OCI-LY1 (cell line): ENCODE data around the gene LINC01488.

Experiments used
- H2AFZ ChIP-seq: fragments of 200-600 bp; sonication (generic), shearing (Covaris generic); 2 replicates; pipeline ENCODE4 v1.6.0; 2014; ENCODE audit warnings: antibody characterized with exemption, mild to moderate bottlenecking, low read length
- H3F3A ChIP-seq: fragments of 200-600 bp; sonication (generic), shearing (Covaris generic); 2 replicates; pipeline ENCODE4 v1.6.0; 2014; ENCODE audit warnings: mild to moderate bottlenecking, antibody characterized with exemption, low read length, moderate library complexity; ENCODE audit not compliant: insufficient read depth
- H3K27ac ChIP-seq: fragments of 200-600 bp; sonication (generic); 2 replicates; pipeline ENCODE4 v1.5.1; 2014; ENCODE audit warnings: low read length, mixed run types, mild to moderate bottlenecking, low read depth; ENCODE audit not compliant: poor library complexity, severe bottlenecking
- H3K27me3 ChIP-seq: fragments of 200-600 bp; sonication (generic); 2 replicates; pipeline ENCODE4 v1.6.0; 2014; ENCODE audit warnings: antibody characterized with exemption, mild to moderate bottlenecking, low read length, moderate library complexity; ENCODE audit not compliant: insufficient read depth
- H3K36me3 ChIP-seq: fragments of 200-600 bp; sonication (generic); 2 replicates; pipeline ENCODE4 v1.6.1; 2014; ENCODE audit warnings: mild to moderate bottlenecking, antibody characterized with exemption, low read length, moderate library complexity, mixed read lengths; ENCODE audit not compliant: insufficient read depth
- H3K4me1 ChIP-seq: fragments of 200-600 bp; sonication (generic); 2 replicates; pipeline ENCODE4 v1.5.1; 2014; ENCODE audit warnings: mild to moderate bottlenecking, low read length, moderate library complexity; ENCODE audit not compliant: insufficient read depth, severe bottlenecking
- H3K4me2 ChIP-seq: fragments of 200-600 bp; sonication (generic), shearing (Covaris generic); 2 replicates; pipeline ENCODE4 v1.6.1; 2014; ENCODE audit warnings: low read length
- H3K4me3 ChIP-seq: fragments of 200-600 bp; sonication (generic); 2 replicates; pipeline ENCODE4 v1.5.1; 2014; ENCODE audit warnings: low read length, low read depth, mild to moderate bottlenecking, mixed read lengths; ENCODE audit not compliant: poor library complexity, severe bottlenecking
- H3K79me2 ChIP-seq: fragments of 200-600 bp; shearing (Covaris generic); 2 replicates; pipeline ENCODE4 v1.6.1; 2016; ENCODE audit warnings: mixed run types, low read length, mixed read lengths; ENCODE audit not compliant: insufficient read depth
- H3K9ac ChIP-seq: fragments of 200-600 bp; sonication (generic), shearing (Covaris generic); 2 replicates; pipeline ENCODE4 v1.6.1; 2014; ENCODE audit warnings: mild to moderate bottlenecking, low read length, mixed read lengths
- H3K9me2 ChIP-seq: fragments of 200-600 bp; sonication (generic), shearing (Covaris generic); 2 replicates; pipeline ENCODE4 v1.6.1; 2014; ENCODE audit warnings: low read depth, mild to moderate bottlenecking, low read length, mixed read lengths
- H3K9me3 ChIP-seq: fragments of 200-600 bp; shearing (Covaris generic); 2 replicates; pipeline ENCODE4 v1.6.1; 2014; ENCODE audit warnings: low read length, mixed read lengths
- H4K20me1 ChIP-seq: fragments of 200-600 bp; sonication (generic), shearing (Covaris generic); 2 replicates; pipeline ENCODE4 v1.6.0; 2016; ENCODE audit warnings: mild to moderate bottlenecking, low read length; ENCODE audit not compliant: insufficient read depth
- EZH2 ChIP-seq: fragments of 200-600 bp; sonication (generic), shearing (Covaris generic); IDR thresholded peaks from 2 replicates; pipeline ENCODE4 v1.8.0; 2017; ENCODE audit warnings: borderline replicate concordance, mixed run types, mild to moderate bottlenecking, antibody characterized with exemption, low read length, moderate library complexity, mixed read lengths
- TF ChIP-seq, protein P1 (sequence below): fragments of 200-600 bp; sonication (generic), shearing (Covaris generic); IDR thresholded peaks from 2 replicates; pipeline ENCODE4 v1.5.1; 2017; ENCODE audit warnings: mild to moderate bottlenecking, antibody characterized with exemption, low read length, moderate library complexity, mixed read lengths

LINC01488 gene

DNA sequence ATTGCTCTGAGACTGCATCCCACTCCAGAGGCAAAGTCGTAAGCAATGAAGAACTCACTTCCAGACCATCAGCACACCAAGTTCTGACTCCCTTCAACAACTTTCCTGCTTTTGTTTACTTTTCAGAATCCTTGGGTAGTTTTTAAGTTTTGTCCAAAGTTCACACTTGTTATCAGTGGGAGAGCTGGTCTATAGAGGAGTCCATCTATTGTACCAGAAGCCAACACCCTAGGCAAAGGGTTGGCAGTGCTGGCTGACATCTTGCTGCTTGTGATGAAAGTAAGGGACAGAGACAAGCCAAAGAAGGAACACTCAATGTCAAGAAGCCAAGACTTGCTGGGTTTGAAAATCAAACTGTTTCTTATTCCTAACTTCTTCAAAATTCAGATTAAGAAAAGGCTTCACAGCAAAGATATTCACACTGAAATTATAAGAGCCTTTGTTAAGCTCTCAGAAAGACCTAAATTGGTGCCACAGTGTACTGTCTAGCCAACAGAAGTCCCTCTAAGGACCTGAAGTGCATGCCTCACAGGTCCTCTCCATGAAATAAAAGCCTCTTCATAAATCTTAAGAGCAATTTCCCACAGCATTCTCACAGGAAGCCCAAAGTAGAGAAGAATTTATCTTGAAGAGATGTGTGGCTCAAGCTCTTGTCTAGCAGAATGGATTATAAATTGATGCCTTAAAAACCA is 21.5 kb upstream of the LINC01488 start:
- Histone ChIP-seq H3K9me2 (no peaks in the 10 kb centered on the region), H3K27ac (no peak overlapping the region), H3K9me3 (no peaks in the 10 kb centered on the region), H3K4me2 (no peak overlapping the region), H3K27me3 (peaks cover 6% of the 10 kb centered on the region; the same call in 1 of the 2 replicates), H3K36me3 (no peaks in the 10 kb centered on the region), H4K20me1 (no peaks in the 10 kb centered on the region), H3K9ac (no peak overlapping the region), H3K79me2 (no peaks in the 10 kb centered on the region), H3F3A (no peaks in the 10 kb centered on the region), H2AFZ (no peak overlapping the region), H3K4me1 (no peaks in the 10 kb centered on the region), H3K4me3 (no peak overlapping the region)
- TF ChIP-seq, protein P1, sequence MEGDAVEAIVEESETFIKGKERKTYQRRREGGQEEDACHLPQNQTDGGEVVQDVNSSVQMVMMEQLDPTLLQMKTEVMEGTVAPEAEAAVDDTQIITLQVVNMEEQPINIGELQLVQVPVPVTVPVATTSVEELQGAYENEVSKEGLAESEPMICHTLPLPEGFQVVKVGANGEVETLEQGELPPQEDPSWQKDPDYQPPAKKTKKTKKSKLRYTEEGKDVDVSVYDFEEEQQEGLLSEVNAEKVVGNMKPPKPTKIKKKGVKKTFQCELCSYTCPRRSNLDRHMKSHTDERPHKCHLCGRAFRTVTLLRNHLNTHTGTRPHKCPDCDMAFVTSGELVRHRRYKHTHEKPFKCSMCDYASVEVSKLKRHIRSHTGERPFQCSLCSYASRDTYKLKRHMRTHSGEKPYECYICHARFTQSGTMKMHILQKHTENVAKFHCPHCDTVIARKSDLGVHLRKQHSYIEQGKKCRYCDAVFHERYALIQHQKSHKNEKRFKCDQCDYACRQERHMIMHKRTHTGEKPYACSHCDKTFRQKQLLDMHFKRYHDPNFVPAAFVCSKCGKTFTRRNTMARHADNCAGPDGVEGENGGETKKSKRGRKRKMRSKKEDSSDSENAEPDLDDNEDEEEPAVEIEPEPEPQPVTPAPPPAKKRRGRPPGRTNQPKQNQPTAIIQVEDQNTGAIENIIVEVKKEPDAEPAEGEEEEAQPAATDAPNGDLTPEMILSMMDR = no peak
- TF ChIP-seq EZH2 = no peak

DNA sequence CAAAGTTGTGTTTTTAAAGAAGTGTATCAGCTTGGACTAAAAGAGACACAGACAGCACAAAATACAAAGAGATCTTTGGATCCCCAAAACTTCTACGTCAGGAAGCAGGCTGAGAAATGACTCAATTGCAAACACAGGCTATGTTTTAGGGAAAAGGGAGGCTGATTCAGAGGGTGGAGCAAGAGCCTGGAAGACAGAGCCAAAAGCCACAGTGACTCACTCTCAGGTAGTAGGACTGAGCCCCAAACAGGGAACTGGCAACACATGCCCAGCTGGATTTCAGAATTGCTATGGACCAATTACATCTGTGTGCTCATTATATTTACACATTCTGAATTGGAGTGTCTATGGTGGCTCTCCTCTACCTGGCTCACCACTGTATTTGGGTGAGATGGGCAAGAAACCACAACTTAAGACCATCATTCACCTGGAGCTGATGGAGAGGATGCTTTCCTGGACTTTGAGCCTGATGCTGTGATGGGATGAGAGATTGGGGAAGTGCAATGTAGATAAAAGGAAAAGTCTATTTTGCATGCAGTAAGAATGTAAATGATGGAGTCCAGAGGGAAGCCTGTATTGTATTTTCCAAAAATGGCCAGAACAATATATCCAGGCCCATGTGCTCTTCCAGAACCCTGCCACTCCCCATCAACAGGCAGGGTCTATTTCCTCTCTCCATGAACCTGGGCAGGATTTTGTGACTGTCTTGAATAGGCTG is 20.8 kb upstream of the LINC01488 start:
- no peaks in the 10 kb centered on the region for H3K79me2 ChIP-seq
- H3K36me3 ChIP-seq = no peaks in the 10 kb centered on the region
- H3K4me2 ChIP-seq = no peak overlapping the region
- H3F3A ChIP-seq = no peaks in the 10 kb centered on the region
- no peak overlapping the region for H2AFZ ChIP-seq
- H3K9me3 ChIP-seq = no peaks in the 10 kb centered on the region
- TF ChIP-seq, protein P1 = no peak
- TF ChIP-seq EZH2 = no peak
- no peaks in the 10 kb centered on the region for H3K4me1 ChIP-seq
- H3K27ac ChIP-seq = no peak overlapping the region
- no peaks in the 10 kb centered on the region for H3K9me2 ChIP-seq
- H3K27me3 ChIP-seq = peaks cover 6% of the 10 kb centered on the region; the same call in 1 of the 2 replicates
- H3K9ac ChIP-seq = no peak overlapping the region
- H4K20me1 ChIP-seq = no peaks in the 10 kb centered on the region
- no peak overlapping the region for H3K4me3 ChIP-seq

DNA sequence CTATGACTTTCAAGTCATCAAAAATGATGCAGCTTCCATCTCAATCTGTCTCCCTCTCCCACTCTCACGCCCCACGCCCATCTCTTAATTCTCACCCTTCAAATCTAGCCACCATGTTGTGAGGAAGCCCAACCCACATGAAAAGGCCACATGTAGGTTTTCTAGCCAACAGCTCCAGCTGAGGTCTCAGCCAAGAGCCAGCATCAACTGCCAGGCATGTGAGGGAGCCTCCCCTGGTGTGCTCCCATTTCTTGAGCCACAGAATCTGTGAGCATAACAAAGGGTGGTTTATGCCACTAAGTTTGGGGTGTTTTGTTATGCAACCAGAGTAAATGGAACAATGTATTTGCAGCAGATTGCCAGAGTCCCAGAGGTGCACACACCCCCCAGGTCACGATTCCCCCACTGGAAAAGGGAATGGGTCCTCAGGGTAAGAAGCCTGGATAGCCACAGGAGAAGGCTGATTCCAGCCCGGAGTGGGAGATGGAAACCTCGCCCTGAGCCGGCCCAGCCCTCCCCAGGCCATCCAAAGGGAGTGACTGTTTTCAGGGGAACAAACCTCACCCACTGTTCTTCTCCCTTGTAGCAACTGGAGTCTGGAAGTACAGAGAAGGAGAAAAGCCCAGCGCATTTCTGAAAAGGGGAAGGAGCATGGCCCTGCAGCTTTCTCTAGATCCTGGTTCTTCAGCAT is 20.0 kb upstream of the LINC01488 start:
- Histone ChIP-seq H3K9me3 (no peaks in the 10 kb centered on the region), H3K27ac (no peak overlapping the region), H3K79me2 (no peaks in the 10 kb centered on the region), H3K9me2 (no peaks in the 10 kb centered on the region), H3F3A (no peaks in the 10 kb centered on the region), H3K4me3 (no peak overlapping the region), H3K4me2 (no peak overlapping the region), H3K4me1 (no peaks in the 10 kb centered on the region), H3K27me3 (peaks cover 6% of the 10 kb centered on the region; the same call in 1 of the 2 replicates), H4K20me1 (no peaks in the 10 kb centered on the region), H3K36me3 (no peaks in the 10 kb centered on the region), H2AFZ (no peak overlapping the region), H3K9ac (no peak overlapping the region)
- TF ChIP-seq, protein P1 = no peak
- no peak for TF ChIP-seq EZH2
